ENCODE measurements around the gene CCDC71L. TPM values are rescaled to one million over a fixed set of nuclear protein-coding genes. Genes with fewer than 3 reads are reported as not detected.
A peak's percentile ranks its signal among the peaks of the same experiment; 100 is the strongest.

CCDC71L gene
- total and polyA plus RNA-seq, 2 of the 4 experiments (the other 2 are of a cell fraction): 19.7 to 20.6 TPM

DNA sequence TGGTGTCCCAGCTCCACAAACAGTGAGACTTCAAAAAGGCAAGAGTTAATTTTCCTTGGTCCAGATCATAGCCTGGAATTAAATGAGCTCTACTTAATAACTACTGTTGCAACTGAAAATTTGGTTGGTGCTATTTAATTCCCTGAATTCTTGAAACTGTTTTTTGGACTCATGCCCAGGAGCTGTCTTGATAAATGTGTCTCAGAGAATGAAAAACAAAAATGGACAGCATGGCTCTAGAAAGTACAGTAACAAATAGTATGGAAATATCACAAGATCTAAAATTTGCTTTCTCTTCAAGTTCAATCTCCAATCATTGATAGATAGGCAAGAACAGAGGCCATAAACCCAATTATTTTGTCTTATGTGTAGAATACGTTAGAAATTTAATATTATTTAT, 42.5 kb downstream of the CCDC71L start:
- H3K56ac ChIP-seq (ENCODE audit: extremely low read depth, insufficient read depth, low read length): no peak overlapping the region
- no peak overlapping the region for H3K9ac ChIP-seq (ENCODE audit: low read depth, low read length)
- dilution Hi-C loops (cut with HindIII; ENCODE audit: low sequenced_read_pairs, unreplicated experiment): no loop called here
- H3K79me1 ChIP-seq (ENCODE audit: low read depth in 1 of 2, low read length in 2 of 2): peaks cover 0 to 2% of the 10 kb centered on the region in 2 experiments; a peak in 1 of 4 replicates
- peak; percentile 57 for DNase-seq
- no peak overlapping the region for H4K91ac ChIP-seq (ENCODE audit: insufficient read depth, low read depth, low read length)
- peak overlapping the region; percentile 50; the same call in 1 of the 2 replicates for H2BK120ac ChIP-seq (ENCODE audit: low read depth, low read length)
- H2BK20ac ChIP-seq (ENCODE audit: low read depth, low read length): no peak overlapping the region
- WGBS, 2 experiments (ENCODE audit: extremely low coverage in 2 of 2, insufficient read length in 1 of 2): no CpG with 5 or more reads among the region's 1 CpG
- no peak overlapping the region for H2AFZ ChIP-seq (replicated peaks; ENCODE audit: low read length, poor library complexity)
- H3K14ac ChIP-seq (replicated peaks; ENCODE audit: low read depth, low read length): no peak overlapping the region
- no peak for TF ChIP-seq BHLHE40 (IDR thresholded peaks at IDR 0.05; ENCODE audit: low read depth, low read length)
- TF ChIP-seq MAFK (IDR thresholded peaks at IDR 0.05; ENCODE audit: low read depth, low read length): no peak
- TF ChIP-seq, protein P1, sequence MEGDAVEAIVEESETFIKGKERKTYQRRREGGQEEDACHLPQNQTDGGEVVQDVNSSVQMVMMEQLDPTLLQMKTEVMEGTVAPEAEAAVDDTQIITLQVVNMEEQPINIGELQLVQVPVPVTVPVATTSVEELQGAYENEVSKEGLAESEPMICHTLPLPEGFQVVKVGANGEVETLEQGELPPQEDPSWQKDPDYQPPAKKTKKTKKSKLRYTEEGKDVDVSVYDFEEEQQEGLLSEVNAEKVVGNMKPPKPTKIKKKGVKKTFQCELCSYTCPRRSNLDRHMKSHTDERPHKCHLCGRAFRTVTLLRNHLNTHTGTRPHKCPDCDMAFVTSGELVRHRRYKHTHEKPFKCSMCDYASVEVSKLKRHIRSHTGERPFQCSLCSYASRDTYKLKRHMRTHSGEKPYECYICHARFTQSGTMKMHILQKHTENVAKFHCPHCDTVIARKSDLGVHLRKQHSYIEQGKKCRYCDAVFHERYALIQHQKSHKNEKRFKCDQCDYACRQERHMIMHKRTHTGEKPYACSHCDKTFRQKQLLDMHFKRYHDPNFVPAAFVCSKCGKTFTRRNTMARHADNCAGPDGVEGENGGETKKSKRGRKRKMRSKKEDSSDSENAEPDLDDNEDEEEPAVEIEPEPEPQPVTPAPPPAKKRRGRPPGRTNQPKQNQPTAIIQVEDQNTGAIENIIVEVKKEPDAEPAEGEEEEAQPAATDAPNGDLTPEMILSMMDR (conservative IDR thresholded peaks at IDR 0.05; ENCODE audit: low read depth, low read length): no peak
- TF ChIP-seq RAD21 (IDR thresholded peaks at IDR 0.05; ENCODE audit: low read length): no peak
- TF ChIP-seq NFE2L2 (IDR thresholded peaks at IDR 0.05; ENCODE audit: low read depth, low read length): no peak
- H4K20me1 ChIP-seq (ENCODE audit: insufficient read depth, low read length): peaks cover 2% of the 10 kb centered on the region
- no peaks in the 10 kb centered on the region for H3K27me3 ChIP-seq (ENCODE audit: control insufficient read depth, insufficient read depth, low read length)
- intact Hi-C loops (cut with micrococcal nuclease): loop anchor here (5.0 kb wide), 1 partner anchor 34 kb away; no protein-coding TSS in a partner anchor
- H3K4me1 ChIP-seq (ENCODE audit: control insufficient read depth, insufficient read depth, low read length): peaks cover 14% of the 10 kb centered on the region
- H3K27ac ChIP-seq (ENCODE audit: insufficient read depth, low read length): no peak overlapping the region
- no peaks in the 10 kb centered on the region for H3K9me1 ChIP-seq (ENCODE audit: insufficient read depth, low read length)
- H2BK5ac ChIP-seq (ENCODE audit: low read depth, low read length, poor library complexity, severe bottlenecking): no peak overlapping the region
- H3K23ac ChIP-seq (ENCODE audit: low read depth, low read length): no peak overlapping the region
- no peak overlapping the region for H3K4me3 ChIP-seq (ENCODE audit: insufficient read depth, low read depth, low read length)
- no peak overlapping the region; the same call in 1 of the 2 replicates for H4K5ac ChIP-seq (ENCODE audit: low read depth, low read length)
- ATAC-seq (ENCODE audit: low read depth): no peak
- H3K4ac ChIP-seq (ENCODE audit: low read depth, low read length): peak overlapping the region; percentile 35; the same call in 1 of the 2 replicates
- ChIA-PET POLR2A (ENCODE audit: unreplicated experiment) (no interaction called here), CTCF (interaction anchor here (0.7 to 1.2 kb wide), 2 partner anchors 118 to 442 kb away, joined by 4 read pairs; no protein-coding TSS in a partner anchor)
- no peak overlapping the region for H3K18ac ChIP-seq (ENCODE audit: low read depth, low read length)
- peak overlapping the region; percentile 23; the same call in 2 of the 3 replicates for H2BK15ac ChIP-seq (ENCODE audit: low read depth, low read length)
- H3K36me3 ChIP-seq (ENCODE audit: control insufficient read depth, insufficient read depth, low read length): no peaks in the 10 kb centered on the region
- no TSS peak for BruUV-seq (replicated peaks)
- in situ Hi-C loops (cut with MboI; ENCODE audit: low sequenced_read_pairs): no loop called here
- peak overlapping the region in 1 of 2 experiments; percentile 14; a peak in 1 of 4 replicates for H4K8ac ChIP-seq (ENCODE audit: low read depth in 2 of 2, low read length in 2 of 2)
- H3K4me2 ChIP-seq (ENCODE audit: low read depth, low read length): no peak overlapping the region
- H3K9me3 ChIP-seq (ENCODE audit: control insufficient read depth, insufficient read depth, low read length): peaks cover 7% of the 10 kb centered on the region; the same call in 1 of the 2 replicates
- no peak overlapping the region for H2AK5ac ChIP-seq (ENCODE audit: low read depth, low read length)
- no peak overlapping the region for H2AK9ac ChIP-seq (replicated peaks; ENCODE audit: low read depth, low read length, poor library complexity)

Measured in IMR-90 (cell line).